IMR-90 (cell line): Measurements from ENCODE around the gene TF. TPM values are rescaled to one million over a fixed set of nuclear protein-coding genes. Genes with fewer than 3 reads are reported as not detected.

ENCODE experiments used
- ATAC-seq: fragments of 200-7000 bp; cut with Tn5 transposase; 2 replicates; pipeline ENCODE4 v1.9.1; 2020; ENCODE audit warnings: low read depth, mild to moderate bottlenecking, moderate library complexity
- BruUV-seq: library from RNA; stranded (reverse); fragments of 400-500 nt; replicated peaks from 2 replicates; lab custom pipeline; 2021; lab: Mats Ljungman, UMichigan
- CTCF ChIA-PET: fragments of 300-600 bp; formaldehyde crosslinking; extraction: SDS; loops from one replicate; lab custom pipeline; 2021; ENCODE audit warnings: antibody characterized with exemption; lab: Yijun Ruan, JAX
- POLR2A ChIA-PET: fragments of 300-600 bp; sonication (Branson Sonifier 250); formaldehyde crosslinking; loops from one replicate; lab custom pipeline; 2022; ENCODE audit warnings: antibody characterized with exemption; ENCODE audit not compliant: unreplicated experiment; lab: Charles Lee
- DNase-seq: peaks from one replicate; pipeline ENCODE4 v3.0.0; 2013
- H2AFZ ChIP-seq: replicated peaks from 2 replicates; pipeline ENCODE3; 2013; ENCODE audit warnings: low read length, mild to moderate bottlenecking; ENCODE audit not compliant: poor library complexity
- H2AK5ac ChIP-seq: 2 replicates; pipeline ENCODE4 v1.6.1; 2013; ENCODE audit warnings: low read depth, low read length, inconsistent platforms
- H2AK9ac ChIP-seq: replicated peaks from 2 replicates; pipeline ENCODE3; 2013; ENCODE audit warnings: mild to moderate bottlenecking, low read depth, low read length, moderate library complexity; ENCODE audit not compliant: poor library complexity
- H2BK120ac ChIP-seq: 2 replicates; pipeline ENCODE4 v1.6.1; 2013; ENCODE audit warnings: low read depth, low read length, inconsistent platforms
- H2BK15ac ChIP-seq: 3 replicates; pipeline ENCODE4 v1.6.1; 2013; ENCODE audit warnings: low read depth, low read length, inconsistent platforms
- H2BK20ac ChIP-seq: 2 replicates; pipeline ENCODE4 v1.6.1; 2013; ENCODE audit warnings: low read depth, mild to moderate bottlenecking, inconsistent platforms, low read length, moderate library complexity
- H2BK5ac ChIP-seq: 2 replicates; pipeline ENCODE4 v1.6.1; 2013; ENCODE audit warnings: mild to moderate bottlenecking, low read depth, low read length, inconsistent platforms; ENCODE audit not compliant: poor library complexity, severe bottlenecking
- H3K14ac ChIP-seq: replicated peaks from 2 replicates; pipeline ENCODE4 v1.6.1; 2013; ENCODE audit warnings: low read depth, low read length, inconsistent platforms
- H3K18ac ChIP-seq: 2 replicates; pipeline ENCODE4 v1.6.1; 2013; ENCODE audit warnings: low read depth, low read length, control low read depth
- H3K23ac ChIP-seq: 2 replicates; pipeline ENCODE4 v1.6.1; 2013; ENCODE audit warnings: low read depth, low read length, inconsistent platforms
- H3K27ac ChIP-seq: 2 replicates; pipeline ENCODE4 v1.5.1; 2013; ENCODE audit warnings: mild to moderate bottlenecking, control low read depth, low read length; ENCODE audit not compliant: insufficient read depth
- H3K27me3 ChIP-seq: 2 replicates; pipeline ENCODE4 v1.6.1; 2013; ENCODE audit warnings: low read length; ENCODE audit not compliant: control insufficient read depth, insufficient read depth
- H3K36me3 ChIP-seq: 2 replicates; pipeline ENCODE4 v1.6.1; 2013; ENCODE audit warnings: low read length, mixed read lengths; ENCODE audit not compliant: control insufficient read depth, insufficient read depth
- H3K4ac ChIP-seq: 2 replicates; pipeline ENCODE4 v1.6.1; 2013; ENCODE audit warnings: low read depth, low read length, inconsistent platforms
- H3K4me1 ChIP-seq: 2 replicates; pipeline ENCODE4 v1.6.1; 2013; ENCODE audit warnings: low read length, mixed read lengths; ENCODE audit not compliant: control insufficient read depth, insufficient read depth
- H3K4me2 ChIP-seq: 2 replicates; pipeline ENCODE4 v1.6.1; 2013; ENCODE audit warnings: low read depth, mild to moderate bottlenecking, control low read depth, low read length, moderate library complexity
- H3K4me3 ChIP-seq: 2 replicates; pipeline ENCODE4 v1.5.1; 2013; ENCODE audit warnings: low read depth, mild to moderate bottlenecking, control low read depth, low read length, moderate library complexity; ENCODE audit not compliant: insufficient read depth
- H3K56ac ChIP-seq: 2 replicates; pipeline ENCODE4 v1.6.1; 2013; ENCODE audit warnings: low read length, inconsistent platforms; ENCODE audit not compliant: insufficient read depth; ENCODE audit errors: extremely low read depth
- H3K79me1 ChIP-seq, 2 experiments: 2 replicates each; pipeline ENCODE4 v1.6.1; 2013; ENCODE audit warnings: low read length in 2 of 2, inconsistent platforms in 1 of 2, low read depth in 1 of 2
- H3K9ac ChIP-seq: 2 replicates; pipeline ENCODE4 v1.6.1; 2013; ENCODE audit warnings: low read depth, low read length, control low read depth
- H3K9me1 ChIP-seq: 2 replicates; pipeline ENCODE4 v1.6.1; 2013; ENCODE audit warnings: low read length, inconsistent platforms; ENCODE audit not compliant: insufficient read depth
- H3K9me3 ChIP-seq: 2 replicates; pipeline ENCODE4 v1.6.1; 2013; ENCODE audit warnings: low read length; ENCODE audit not compliant: control insufficient read depth, insufficient read depth
- H4K20me1 ChIP-seq: 2 replicates; pipeline ENCODE4 v1.6.1; 2013; ENCODE audit warnings: low read length, inconsistent platforms; ENCODE audit not compliant: insufficient read depth
- H4K5ac ChIP-seq: 2 replicates; pipeline ENCODE4 v1.6.1; 2013; ENCODE audit warnings: mild to moderate bottlenecking, low read depth, low read length, control low read depth
- H4K8ac ChIP-seq, 2 experiments: 2 replicates each; pipeline ENCODE4 v1.6.1; 2013; ENCODE audit warnings: low read depth in 2 of 2, low read length in 2 of 2, control low read depth in 1 of 2, inconsistent platforms in 1 of 2
- H4K91ac ChIP-seq: 2 replicates; pipeline ENCODE4 v1.6.1; 2013; ENCODE audit warnings: low read depth, low read length, inconsistent platforms; ENCODE audit not compliant: insufficient read depth
- BHLHE40 ChIP-seq: fragments of 150-350 bp; IDR thresholded peaks from 2 replicates; pipeline ENCODE4 v1.6.1; 2016; ENCODE audit warnings: mild to moderate bottlenecking, low read depth, low read length
- CEBPB ChIP-seq: IDR thresholded peaks from 2 replicates; pipeline ENCODE4 v1.6.1; 2012; ENCODE audit warnings: low read depth, low read length, improper control_type of control experiment
- CHD1 ChIP-seq: IDR thresholded peaks from 2 replicates; pipeline ENCODE4 v1.6.1; 2012; ENCODE audit warnings: low read depth, low read length, improper control_type of control experiment
- ELK1 ChIP-seq: fragments of 150-350 bp; IDR thresholded peaks from 2 replicates; pipeline ENCODE4 v1.6.1; 2016; ENCODE audit warnings: low read depth, mild to moderate bottlenecking, low read length, moderate library complexity, borderline replicate concordance
- FOS ChIP-seq: fragments of 150-350 bp; IDR thresholded peaks from 2 replicates; pipeline ENCODE4 v1.6.1; 2016; ENCODE audit warnings: low read depth, low read length
- MAFK ChIP-seq: IDR thresholded peaks from 2 replicates; pipeline ENCODE4 v1.6.1; 2012; ENCODE audit warnings: low read depth, low read length, improper control_type of control experiment
- MAZ ChIP-seq: IDR thresholded peaks from 2 replicates; pipeline ENCODE4 v1.6.1; 2012; ENCODE audit warnings: low read depth, mild to moderate bottlenecking, low read length, improper control_type of control experiment, moderate library complexity, borderline replicate concordance
- MXI1 ChIP-seq: IDR thresholded peaks from 2 replicates; pipeline ENCODE4 v1.6.1; 2012; ENCODE audit warnings: low read depth, mild to moderate bottlenecking, low read length, moderate library complexity, borderline replicate concordance
- NFE2L2 ChIP-seq: fragments of 150-350 bp; IDR thresholded peaks from 2 replicates; pipeline ENCODE4 v1.6.1; 2016; ENCODE audit warnings: low read depth, mild to moderate bottlenecking, low read length
- POLR2A ChIP-seq: IDR thresholded peaks from 2 replicates; pipeline ENCODE4 v1.6.1; 2012; ENCODE audit warnings: mild to moderate bottlenecking, low read depth, low read length
- RAD21 ChIP-seq: IDR thresholded peaks from 2 replicates; pipeline ENCODE4 v1.6.1; 2012; ENCODE audit warnings: low read length, improper control_type of control experiment
- RCOR1 ChIP-seq: IDR thresholded peaks from 2 replicates; pipeline ENCODE4 v1.6.1; 2012; ENCODE audit warnings: mild to moderate bottlenecking, low read length, improper control_type of control experiment; ENCODE audit not compliant: insufficient replicate concordance
- SMC3 ChIP-seq: fragments of 150-350 bp; IDR thresholded peaks from 2 replicates; pipeline ENCODE4 v1.6.1; 2016; ENCODE audit warnings: low read depth, mild to moderate bottlenecking, antibody characterized with exemption, low read length, moderate library complexity
- USF2 ChIP-seq: fragments of 150-350 bp; IDR thresholded peaks from 2 replicates; pipeline ENCODE4 v1.6.1; 2017; ENCODE audit warnings: mild to moderate bottlenecking, antibody characterized with exemption, low read length, low read depth
- dilution Hi-C: fragments of 300-500 bp; cut with HindIII; formaldehyde crosslinking; loops from one replicate; pipeline ENCODE4 v1.14.3; 2018; ENCODE audit warnings: low sequenced_read_pairs; ENCODE audit not compliant: unreplicated experiment
- in situ Hi-C: fragments of 300-500 bp; cut with MboI; formaldehyde crosslinking; loops from 3 replicates; pipeline ENCODE4 v1.14.3; 2019; ENCODE audit warnings: low sequenced_read_pairs, inconsistent platforms, mixed read lengths
- intact Hi-C: fragments of 100-400 bp; cut with micrococcal nuclease; formaldehyde crosslinking; loops from 2 replicates; pipeline ENCODE4 v1.10.0; 2022
- polyA plus RNA-seq, 3 experiments: library from polyadenylated mRNA; depleted of rRNA; stranded (reverse); fragments of >200 nt; gene quantifications; 2 replicates each; pipeline ENCODE4 v1.2.3, GENCODE V29; 2012; ENCODE audit warnings: low replicate concordance in 1 of 3
- total RNA-seq: library from RNA; depleted of rRNA; stranded (reverse); fragments of >200 nt; gene quantifications from 2 replicates; pipeline ENCODE4 v1.2.3, GENCODE V29; 2012

Gene TF
- total and polyA plus RNA-seq, 2 of the 4 experiments (the other 2 are of a cell fraction) = 0.07 TPM; not detected in 1

GRCh38 chr3:133722935-133723334, 23.3 kb upstream of the TF start:
- no peak overlapping the region for H3K56ac ChIP-seq
- H3K14ac ChIP-seq = no peak overlapping the region
- H3K4ac ChIP-seq = no peak overlapping the region
- H3K27me3 ChIP-seq = no peaks in the 10 kb centered on the region
- H3K9ac ChIP-seq = no peak overlapping the region
- H2BK15ac ChIP-seq = no peak overlapping the region
- no peaks in the 10 kb centered on the region for H3K9me1 ChIP-seq
- H2AFZ ChIP-seq = no peak overlapping the region
- H3K23ac ChIP-seq = no peak overlapping the region
- no peak overlapping the region for H3K4me3 ChIP-seq
- H3K4me2 ChIP-seq = no peak overlapping the region
- no peak overlapping the region for H2BK20ac ChIP-seq
- no TSS peak for BruUV-seq
- no peaks in the 10 kb centered on the region for H3K9me3 ChIP-seq
- ChIA-PET CTCF (no interaction called here), POLR2A (no interaction called here)
- ATAC-seq (no peak), DNase-seq (no peak)
- H4K91ac ChIP-seq = no peak overlapping the region
- H3K79me1 ChIP-seq = no peaks in the 10 kb centered on the region
- no peak overlapping the region for H2BK5ac ChIP-seq
- H2BK120ac ChIP-seq = no peak overlapping the region
- H3K36me3 ChIP-seq = no peaks in the 10 kb centered on the region
- dilution Hi-C loops (no loop called here), intact Hi-C loops (no loop called here), in situ Hi-C loops (no loop called here)
- no peak overlapping the region for H3K27ac ChIP-seq
- no peak overlapping the region for H4K8ac ChIP-seq
- H4K20me1 ChIP-seq = no peaks in the 10 kb centered on the region
- no peak overlapping the region for H2AK9ac ChIP-seq
- H3K18ac ChIP-seq = no peak overlapping the region
- TF ChIP-seq MXI1 (no peak), MAFK (no peak), CHD1 (no peak), SMC3 (no peak), BHLHE40 (no peak), CEBPB (no peak), USF2 (no peak), ELK1 (no peak), RAD21 (no peak), MAZ (no peak), POLR2A (no peak), NFE2L2 (no peak), RCOR1 (no peak), FOS (no peak)
- H2AK5ac ChIP-seq = no peak overlapping the region
- H3K4me1 ChIP-seq = no peaks in the 10 kb centered on the region
- no peak overlapping the region for H4K5ac ChIP-seq
